GM23338 (cell line): ENCODE data around the gene CARD10. TPM values are rescaled to one million over a fixed set of nuclear protein-coding genes. Genes with fewer than 3 reads are reported as not detected.

ENCODE experiments used
- POLR2AphosphoS5 ChIP-seq: IDR thresholded peaks from 2 replicates; pipeline ENCODE4 v1.6.1; 2016; ENCODE audit warnings: antibody characterized with exemption, low read depth
- REST ChIP-seq: IDR thresholded peaks from one replicate; pipeline ENCODE4 v1.6.1; 2018; ENCODE audit warnings: antibody characterized with exemption; ENCODE audit not compliant: unreplicated experiment
- ZNF331 ChIP-seq: fragments of 250-450 bp; sonication (Bioruptor Pico); IDR thresholded peaks from 2 replicates; pipeline ENCODE4 v1.5.0; 2020; ENCODE audit warnings: low read depth, mild to moderate bottlenecking, moderate library complexity
- ZNF462 ChIP-seq: fragments of 250-450 bp; sonication (Bioruptor Pico); IDR thresholded peaks from 2 replicates; pipeline ENCODE4 v1.5.0; 2020; ENCODE audit warnings: mild to moderate bottlenecking, moderate library complexity
- polyA plus RNA-seq: library from polyadenylated mRNA; unstranded; fragments of >200 nt; fragmentation: Nextera tagmentation; extraction: Ambion mirVana; gene quantifications from 2 replicates; pipeline ENCODE4 v1.2.1, GENCODE V29; 2016
- total RNA-seq: library from RNA; depleted of rRNA; stranded (reverse); fragments of >200 nt; shearing (Covaris generic); gene quantifications from 2 replicates; pipeline ENCODE4 v1.2.3, GENCODE V29; 2014

The CARD10 gene
- total and polyA plus RNA-seq, 2 experiments from 2014 or later, result 5.4 to 17.2 TPM

- TF ChIP-seq REST (no peak), ZNF331 (CRISPR knock-in tag) (no peak), ZNF462 (CRISPR knock-in tag) (no peak), POLR2AphosphoS5 (no peak)
These were observed 25.2 kb downstream of the CARD10 start (continued) for GRCh38 chr22:37493979-37494378.
